IMR-90 (cell line): ENCODE results near the gene NT5M. TPM values are rescaled to one million over a fixed set of nuclear protein-coding genes. Genes with fewer than 3 reads are reported as not detected.

Experiments
- ATAC-seq: fragments of 200-7000 bp; cut with Tn5 transposase; 2 replicates; pipeline ENCODE4 v1.9.1; 2020; ENCODE audit warnings: low read depth, mild to moderate bottlenecking, moderate library complexity
- BruUV-seq: library from RNA; stranded (reverse); fragments of 400-500 nt; replicated peaks from 2 replicates; lab custom pipeline; 2021; lab: Mats Ljungman, UMichigan
- CTCF ChIA-PET: fragments of 300-600 bp; formaldehyde crosslinking; extraction: SDS; loops from one replicate; lab custom pipeline; 2021; ENCODE audit warnings: antibody characterized with exemption; lab: Yijun Ruan, JAX
- POLR2A ChIA-PET: fragments of 300-600 bp; sonication (Branson Sonifier 250); formaldehyde crosslinking; loops from one replicate; lab custom pipeline; 2022; ENCODE audit warnings: antibody characterized with exemption; ENCODE audit not compliant: unreplicated experiment; lab: Charles Lee
- DNase-seq: peaks from one replicate; pipeline ENCODE4 v3.0.0; 2013
- H2AFZ ChIP-seq: replicated peaks from 2 replicates; pipeline ENCODE3; 2013; ENCODE audit warnings: low read length, mild to moderate bottlenecking; ENCODE audit not compliant: poor library complexity
- H2AK5ac ChIP-seq: 2 replicates; pipeline ENCODE4 v1.6.1; 2013; ENCODE audit warnings: low read depth, low read length, inconsistent platforms
- H2AK9ac ChIP-seq: replicated peaks from 2 replicates; pipeline ENCODE3; 2013; ENCODE audit warnings: mild to moderate bottlenecking, low read depth, low read length, moderate library complexity; ENCODE audit not compliant: poor library complexity
- H2BK120ac ChIP-seq: 2 replicates; pipeline ENCODE4 v1.6.1; 2013; ENCODE audit warnings: low read depth, low read length, inconsistent platforms
- H2BK15ac ChIP-seq: 3 replicates; pipeline ENCODE4 v1.6.1; 2013; ENCODE audit warnings: low read depth, low read length, inconsistent platforms
- H2BK20ac ChIP-seq: 2 replicates; pipeline ENCODE4 v1.6.1; 2013; ENCODE audit warnings: low read depth, mild to moderate bottlenecking, inconsistent platforms, low read length, moderate library complexity
- H2BK5ac ChIP-seq: 2 replicates; pipeline ENCODE4 v1.6.1; 2013; ENCODE audit warnings: mild to moderate bottlenecking, low read depth, low read length, inconsistent platforms; ENCODE audit not compliant: poor library complexity, severe bottlenecking
- H3K14ac ChIP-seq: replicated peaks from 2 replicates; pipeline ENCODE4 v1.6.1; 2013; ENCODE audit warnings: low read depth, low read length, inconsistent platforms
- H3K18ac ChIP-seq: 2 replicates; pipeline ENCODE4 v1.6.1; 2013; ENCODE audit warnings: low read depth, low read length, control low read depth
- H3K23ac ChIP-seq: 2 replicates; pipeline ENCODE4 v1.6.1; 2013; ENCODE audit warnings: low read depth, low read length, inconsistent platforms
- H3K27ac ChIP-seq: 2 replicates; pipeline ENCODE4 v1.5.1; 2013; ENCODE audit warnings: mild to moderate bottlenecking, control low read depth, low read length; ENCODE audit not compliant: insufficient read depth
- H3K27me3 ChIP-seq: 2 replicates; pipeline ENCODE4 v1.6.1; 2013; ENCODE audit warnings: low read length; ENCODE audit not compliant: control insufficient read depth, insufficient read depth
- H3K36me3 ChIP-seq: 2 replicates; pipeline ENCODE4 v1.6.1; 2013; ENCODE audit warnings: low read length, mixed read lengths; ENCODE audit not compliant: control insufficient read depth, insufficient read depth
- H3K4ac ChIP-seq: 2 replicates; pipeline ENCODE4 v1.6.1; 2013; ENCODE audit warnings: low read depth, low read length, inconsistent platforms
- H3K4me1 ChIP-seq: 2 replicates; pipeline ENCODE4 v1.6.1; 2013; ENCODE audit warnings: low read length, mixed read lengths; ENCODE audit not compliant: control insufficient read depth, insufficient read depth
- H3K4me2 ChIP-seq: 2 replicates; pipeline ENCODE4 v1.6.1; 2013; ENCODE audit warnings: low read depth, mild to moderate bottlenecking, control low read depth, low read length, moderate library complexity
- H3K4me3 ChIP-seq: 2 replicates; pipeline ENCODE4 v1.5.1; 2013; ENCODE audit warnings: low read depth, mild to moderate bottlenecking, control low read depth, low read length, moderate library complexity; ENCODE audit not compliant: insufficient read depth
- H3K56ac ChIP-seq: 2 replicates; pipeline ENCODE4 v1.6.1; 2013; ENCODE audit warnings: low read length, inconsistent platforms; ENCODE audit not compliant: insufficient read depth; ENCODE audit errors: extremely low read depth
- H3K79me1 ChIP-seq, 2 experiments: 2 replicates each; pipeline ENCODE4 v1.6.1; 2013; ENCODE audit warnings: low read length in 2 of 2, inconsistent platforms in 1 of 2, low read depth in 1 of 2
- H3K9ac ChIP-seq: 2 replicates; pipeline ENCODE4 v1.6.1; 2013; ENCODE audit warnings: low read depth, low read length, control low read depth
- H3K9me1 ChIP-seq: 2 replicates; pipeline ENCODE4 v1.6.1; 2013; ENCODE audit warnings: low read length, inconsistent platforms; ENCODE audit not compliant: insufficient read depth
- H3K9me3 ChIP-seq: 2 replicates; pipeline ENCODE4 v1.6.1; 2013; ENCODE audit warnings: low read length; ENCODE audit not compliant: control insufficient read depth, insufficient read depth
- H4K20me1 ChIP-seq: 2 replicates; pipeline ENCODE4 v1.6.1; 2013; ENCODE audit warnings: low read length, inconsistent platforms; ENCODE audit not compliant: insufficient read depth
- H4K5ac ChIP-seq: 2 replicates; pipeline ENCODE4 v1.6.1; 2013; ENCODE audit warnings: mild to moderate bottlenecking, low read depth, low read length, control low read depth
- H4K8ac ChIP-seq, 2 experiments: 2 replicates each; pipeline ENCODE4 v1.6.1; 2013; ENCODE audit warnings: low read depth in 2 of 2, low read length in 2 of 2, control low read depth in 1 of 2, inconsistent platforms in 1 of 2
- H4K91ac ChIP-seq: 2 replicates; pipeline ENCODE4 v1.6.1; 2013; ENCODE audit warnings: low read depth, low read length, inconsistent platforms; ENCODE audit not compliant: insufficient read depth
- BHLHE40 ChIP-seq: fragments of 150-350 bp; IDR thresholded peaks from 2 replicates; pipeline ENCODE4 v1.6.1; 2016; ENCODE audit warnings: mild to moderate bottlenecking, low read depth, low read length
- CEBPB ChIP-seq: IDR thresholded peaks from 2 replicates; pipeline ENCODE4 v1.6.1; 2012; ENCODE audit warnings: low read depth, low read length, improper control_type of control experiment
- CHD1 ChIP-seq: IDR thresholded peaks from 2 replicates; pipeline ENCODE4 v1.6.1; 2012; ENCODE audit warnings: low read depth, low read length, improper control_type of control experiment
- FOS ChIP-seq: fragments of 150-350 bp; IDR thresholded peaks from 2 replicates; pipeline ENCODE4 v1.6.1; 2016; ENCODE audit warnings: low read depth, low read length
- MAFK ChIP-seq: IDR thresholded peaks from 2 replicates; pipeline ENCODE4 v1.6.1; 2012; ENCODE audit warnings: low read depth, low read length, improper control_type of control experiment
- MAZ ChIP-seq: IDR thresholded peaks from 2 replicates; pipeline ENCODE4 v1.6.1; 2012; ENCODE audit warnings: low read depth, mild to moderate bottlenecking, low read length, improper control_type of control experiment, moderate library complexity, borderline replicate concordance
- MXI1 ChIP-seq: IDR thresholded peaks from 2 replicates; pipeline ENCODE4 v1.6.1; 2012; ENCODE audit warnings: low read depth, mild to moderate bottlenecking, low read length, moderate library complexity, borderline replicate concordance
- NFE2L2 ChIP-seq: fragments of 150-350 bp; IDR thresholded peaks from 2 replicates; pipeline ENCODE4 v1.6.1; 2016; ENCODE audit warnings: low read depth, mild to moderate bottlenecking, low read length
- POLR2A ChIP-seq: IDR thresholded peaks from 2 replicates; pipeline ENCODE4 v1.6.1; 2012; ENCODE audit warnings: mild to moderate bottlenecking, low read depth, low read length
- RAD21 ChIP-seq: IDR thresholded peaks from 2 replicates; pipeline ENCODE4 v1.6.1; 2012; ENCODE audit warnings: low read length, improper control_type of control experiment
- RCOR1 ChIP-seq: IDR thresholded peaks from 2 replicates; pipeline ENCODE4 v1.6.1; 2012; ENCODE audit warnings: mild to moderate bottlenecking, low read length, improper control_type of control experiment; ENCODE audit not compliant: insufficient replicate concordance
- RFX5 ChIP-seq: IDR thresholded peaks from 2 replicates; pipeline ENCODE4 v1.8.0; 2012; ENCODE audit warnings: low read depth, mild to moderate bottlenecking, low read length, moderate library complexity
- SMC3 ChIP-seq: fragments of 150-350 bp; IDR thresholded peaks from 2 replicates; pipeline ENCODE4 v1.6.1; 2016; ENCODE audit warnings: low read depth, mild to moderate bottlenecking, antibody characterized with exemption, low read length, moderate library complexity
- WGBS, 2 experiments: methylation state at CpG; one replicate each; pipeline versions ENCODE4 v1.1.5 to v1.1.7; 2013; ENCODE audit warnings: missing lambda C conversion rate in 2 of 2; ENCODE audit not compliant: insufficient read length in 1 of 2; ENCODE audit errors: extremely low coverage in 2 of 2; 5-methylcytosine and 5-hydroxymethylcytosine counted together
- dilution Hi-C: fragments of 300-500 bp; cut with HindIII; formaldehyde crosslinking; loops from one replicate; pipeline ENCODE4 v1.14.3; 2018; ENCODE audit warnings: low sequenced_read_pairs; ENCODE audit not compliant: unreplicated experiment
- in situ Hi-C: fragments of 300-500 bp; cut with MboI; formaldehyde crosslinking; loops from 3 replicates; pipeline ENCODE4 v1.14.3; 2019; ENCODE audit warnings: low sequenced_read_pairs, inconsistent platforms, mixed read lengths
- intact Hi-C: fragments of 100-400 bp; cut with micrococcal nuclease; formaldehyde crosslinking; loops from 2 replicates; pipeline ENCODE4 v1.10.0; 2022
- polyA plus RNA-seq, 3 experiments: library from polyadenylated mRNA; depleted of rRNA; stranded (reverse); fragments of >200 nt; gene quantifications; 2 replicates each; pipeline ENCODE4 v1.2.3, GENCODE V29; 2012; ENCODE audit warnings: low replicate concordance in 1 of 3
- total RNA-seq: library from RNA; depleted of rRNA; stranded (reverse); fragments of >200 nt; gene quantifications from 2 replicates; pipeline ENCODE4 v1.2.3, GENCODE V29; 2012
- TF ChIP-seq, protein P1 (sequence below): fragments of 150-350 bp; IDR thresholded peaks from 2 replicates; pipeline ENCODE4 v1.6.1; 2017; ENCODE audit warnings: mild to moderate bottlenecking, antibody characterized with exemption, low read length, low read depth
- TF ChIP-seq, protein P2 (sequence below): fragments of 150-350 bp; IDR thresholded peaks from 2 replicates; pipeline ENCODE4 v1.6.1; 2016; ENCODE audit warnings: low read depth, mild to moderate bottlenecking, low read length, moderate library complexity, borderline replicate concordance
- TF ChIP-seq, protein P3 (sequence below): conservative IDR thresholded peaks from 2 replicates; pipeline ENCODE4 v1.5.1; 2012; ENCODE audit warnings: mild to moderate bottlenecking, low read depth, low read length, improper control_type of control experiment

NT5M gene
- total and polyA plus RNA-seq, 2 of the 4 experiments (the other 2 are of a cell fraction): 0.18 to 0.32 TPM

DNA sequence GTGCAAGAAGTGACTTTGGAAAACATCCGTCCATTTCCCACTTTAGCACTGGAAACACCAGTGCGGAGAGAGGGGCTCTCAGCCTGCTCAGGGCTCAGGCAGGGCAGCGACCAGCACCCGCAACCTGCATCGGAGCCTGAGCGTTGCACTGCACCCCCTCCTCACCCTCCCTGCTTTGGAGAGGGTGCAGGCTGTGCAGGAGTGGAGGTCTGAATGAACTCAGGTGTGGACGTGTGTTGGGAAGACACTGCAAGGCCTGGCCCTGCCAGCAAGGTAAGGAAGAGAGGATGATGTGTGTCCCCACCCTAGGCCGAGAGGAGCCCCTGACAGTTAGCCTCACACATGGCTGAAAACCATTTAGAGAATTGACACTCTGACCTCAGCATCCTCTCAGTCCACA lies 81.8 kb downstream of the NT5M start:
- H3K4me2 ChIP-seq: no peak overlapping the region
- dilution Hi-C loops (no loop called here), in situ Hi-C loops (no loop called here), intact Hi-C loops (no loop called here)
- ChIA-PET CTCF (no interaction called here), POLR2A (no interaction called here)
- H4K8ac ChIP-seq: no peak overlapping the region
- no peaks in the 10 kb centered on the region for H3K9me3 ChIP-seq
- 100% methylated on average over 1 of the region's 8 CpGs; no CpG with 5 or more reads in 1 of the 2 experiments for WGBS, 2 experiments
- no peak overlapping the region for H2BK15ac ChIP-seq
- H3K56ac ChIP-seq: no peak overlapping the region
- H3K4ac ChIP-seq: no peak overlapping the region
- H3K18ac ChIP-seq: no peak overlapping the region
- no peak overlapping the region for H3K27ac ChIP-seq
- TF ChIP-seq, protein P1, sequence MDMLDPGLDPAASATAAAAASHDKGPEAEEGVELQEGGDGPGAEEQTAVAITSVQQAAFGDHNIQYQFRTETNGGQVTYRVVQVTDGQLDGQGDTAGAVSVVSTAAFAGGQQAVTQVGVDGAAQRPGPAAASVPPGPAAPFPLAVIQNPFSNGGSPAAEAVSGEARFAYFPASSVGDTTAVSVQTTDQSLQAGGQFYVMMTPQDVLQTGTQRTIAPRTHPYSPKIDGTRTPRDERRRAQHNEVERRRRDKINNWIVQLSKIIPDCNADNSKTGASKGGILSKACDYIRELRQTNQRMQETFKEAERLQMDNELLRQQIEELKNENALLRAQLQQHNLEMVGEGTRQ: no peak
- TF ChIP-seq POLR2A (no peak), SMC3 (no peak), BHLHE40 (no peak), MAFK (no peak), CEBPB (no peak), FOS (no peak), MAZ (no peak), RCOR1 (no peak), MXI1 (no peak), CHD1 (no peak), RAD21 (no peak), NFE2L2 (no peak), RFX5 (no peak)
- TF ChIP-seq, protein P2, sequence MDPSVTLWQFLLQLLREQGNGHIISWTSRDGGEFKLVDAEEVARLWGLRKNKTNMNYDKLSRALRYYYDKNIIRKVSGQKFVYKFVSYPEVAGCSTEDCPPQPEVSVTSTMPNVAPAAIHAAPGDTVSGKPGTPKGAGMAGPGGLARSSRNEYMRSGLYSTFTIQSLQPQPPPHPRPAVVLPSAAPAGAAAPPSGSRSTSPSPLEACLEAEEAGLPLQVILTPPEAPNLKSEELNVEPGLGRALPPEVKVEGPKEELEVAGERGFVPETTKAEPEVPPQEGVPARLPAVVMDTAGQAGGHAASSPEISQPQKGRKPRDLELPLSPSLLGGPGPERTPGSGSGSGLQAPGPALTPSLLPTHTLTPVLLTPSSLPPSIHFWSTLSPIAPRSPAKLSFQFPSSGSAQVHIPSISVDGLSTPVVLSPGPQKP: no peak
- TF ChIP-seq, protein P3, sequence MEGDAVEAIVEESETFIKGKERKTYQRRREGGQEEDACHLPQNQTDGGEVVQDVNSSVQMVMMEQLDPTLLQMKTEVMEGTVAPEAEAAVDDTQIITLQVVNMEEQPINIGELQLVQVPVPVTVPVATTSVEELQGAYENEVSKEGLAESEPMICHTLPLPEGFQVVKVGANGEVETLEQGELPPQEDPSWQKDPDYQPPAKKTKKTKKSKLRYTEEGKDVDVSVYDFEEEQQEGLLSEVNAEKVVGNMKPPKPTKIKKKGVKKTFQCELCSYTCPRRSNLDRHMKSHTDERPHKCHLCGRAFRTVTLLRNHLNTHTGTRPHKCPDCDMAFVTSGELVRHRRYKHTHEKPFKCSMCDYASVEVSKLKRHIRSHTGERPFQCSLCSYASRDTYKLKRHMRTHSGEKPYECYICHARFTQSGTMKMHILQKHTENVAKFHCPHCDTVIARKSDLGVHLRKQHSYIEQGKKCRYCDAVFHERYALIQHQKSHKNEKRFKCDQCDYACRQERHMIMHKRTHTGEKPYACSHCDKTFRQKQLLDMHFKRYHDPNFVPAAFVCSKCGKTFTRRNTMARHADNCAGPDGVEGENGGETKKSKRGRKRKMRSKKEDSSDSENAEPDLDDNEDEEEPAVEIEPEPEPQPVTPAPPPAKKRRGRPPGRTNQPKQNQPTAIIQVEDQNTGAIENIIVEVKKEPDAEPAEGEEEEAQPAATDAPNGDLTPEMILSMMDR: no peak
- ATAC-seq (no peak), DNase-seq (no peak)
- no peak overlapping the region for H2AK5ac ChIP-seq
- H3K36me3 ChIP-seq: no peaks in the 10 kb centered on the region
- H4K20me1 ChIP-seq: no peaks in the 10 kb centered on the region
- no peaks in the 10 kb centered on the region for H3K4me1 ChIP-seq
- H4K91ac ChIP-seq: no peak overlapping the region
- no peak overlapping the region for H2AFZ ChIP-seq
- H4K5ac ChIP-seq: no peak overlapping the region
- no peaks in the 10 kb centered on the region for H3K79me1 ChIP-seq
- peaks cover 51% of the 10 kb centered on the region for H3K27me3 ChIP-seq
- no peak overlapping the region for H3K14ac ChIP-seq
- no peak overlapping the region for H3K4me3 ChIP-seq
- H2BK120ac ChIP-seq: no peak overlapping the region
- no peak overlapping the region for H2BK5ac ChIP-seq
- H2AK9ac ChIP-seq: no peak overlapping the region
- BruUV-seq: no TSS peak
- no peak overlapping the region for H3K9ac ChIP-seq
- H3K23ac ChIP-seq: no peak overlapping the region
- no peak overlapping the region for H2BK20ac ChIP-seq
- no peaks in the 10 kb centered on the region for H3K9me1 ChIP-seq
